GM18858 (cell line): Measurements from ENCODE around the gene NMU.
"Not testable (repeated sequence)": the region's sequence is repeated elsewhere in the genome, so short reads cannot be mapped to it uniquely, and the experiment has no call there.

Experiments
- ATAC-seq: cut with Tn5 transposase; IDR thresholded peaks from one replicate; pipeline ENCODE4 v1.9.1; 2021; ENCODE audit not compliant: unreplicated experiment

The NMU gene

GRCh38 chr4:55635741-55636655 lies at the start of gene NMU:
Gene NMU (minus strand): TSS chr4:55636298. CDS start chr4:55636192, 106 bp downstream.
- no peak for ATAC-seq

GRCh38 chr4:55684276-55684675 lies 48.2 kb upstream of the NMU start:
- no peak for ATAC-seq

- ATAC-seq, result not testable (repeated sequence)
These were observed 46.7 kb upstream of the NMU start for GRCh38 chr4:55682797-55683196.

- ATAC-seq, result no peak
These were observed 46.2 kb upstream of the NMU start for GRCh38 chr4:55682295-55682694.

GRCh38 chr4:55681430-55681829 lies 45.3 kb upstream of the NMU start:
- no peak for ATAC-seq

- ATAC-seq, result no peak
These were observed 39.2 kb upstream of the NMU start for GRCh38 chr4:55675196-55675793.

GRCh38 chr4:55673424-55673823 lies 37.3 kb upstream of the NMU start:
- no peak for ATAC-seq

GRCh38 chr4:55671667-55672066 lies 35.6 kb upstream of the NMU start:
- no peak for ATAC-seq

GRCh38 chr4:55670695-55671094 lies 34.6 kb upstream of the NMU start:
- no peak for ATAC-seq

- ATAC-seq, result no peak
These were observed 32.4 kb upstream of the NMU start for GRCh38 chr4:55668449-55668848.

GRCh38 chr4:55666535-55666934 lies 30.4 kb upstream of the NMU start:
- ATAC-seq, result no peak

GRCh38 chr4:55663145-55663544 lies 27.0 kb upstream of the NMU start:
- ATAC-seq, result no peak

GRCh38 chr4:55661398-55662056 lies 25.4 kb upstream of the NMU start:
- ATAC-seq, result no peak

- no peak for ATAC-seq
These were observed 22.6 kb upstream of the NMU start for GRCh38 chr4:55658657-55659056.

GRCh38 chr4:55654131-55654530 lies 18.0 kb upstream of the NMU start:
- no peak for ATAC-seq

- ATAC-seq, result no peak
These were observed 14.4 kb upstream of the NMU start for GRCh38 chr4:55650483-55650882.

- no peak for ATAC-seq
These were observed 1.2 kb upstream of the NMU start for GRCh38 chr4:55637272-55637820.

- no peak for ATAC-seq
These were observed 530 bp upstream of the NMU start for GRCh38 chr4:55636656-55636999.

GRCh38 chr4:55635282-55635681 lies 816 bp downstream of the NMU start:
- ATAC-seq, result no peak

GRCh38 chr4:55634417-55635128 lies 1.5 kb downstream of the NMU start:
- ATAC-seq, result no peak

- no peak for ATAC-seq
These were observed 2.2 kb downstream of the NMU start for GRCh38 chr4:55633903-55634302.
